PFSK-1 (cell line): ENCODE measurements around the gene SPECC1.

Experiments used
- FOXP2 ChIP-seq: optimal IDR thresholded peaks from 2 replicates; pipeline ENCODE3; 2011; ENCODE audit warnings: borderline replicate concordance, control low read depth, inconsistent platforms; ENCODE audit not compliant: insufficient read depth; ENCODE audit errors: extremely low read length, extremely low read depth
- POLR2AphosphoS5 ChIP-seq: IDR thresholded peaks from 2 replicates; pipeline ENCODE4 v1.6.1; 2012; ENCODE audit warnings: low read depth, mild to moderate bottlenecking, control low read depth, low read length, moderate library complexity
- SIN3A ChIP-seq: IDR thresholded peaks from 2 replicates; pipeline ENCODE4 v1.6.1; 2012; ENCODE audit warnings: mild to moderate bottlenecking, low read length, moderate library complexity, borderline replicate concordance; ENCODE audit not compliant: insufficient read depth
- TAF1 ChIP-seq: IDR thresholded peaks from 2 replicates; pipeline ENCODE4 v1.6.1; 2012; ENCODE audit warnings: low read length, control low read depth, borderline replicate concordance; ENCODE audit not compliant: insufficient read depth
- TF ChIP-seq, protein P1 (sequence below), 2 experiments: IDR thresholded peaks; 2 replicates each; pipeline versions ENCODE4 v1.6.1 to v1.8.0; 2011 to 2012; ENCODE audit warnings: low read depth in 2 of 2, low read length in 2 of 2, control low read depth in 1 of 2, inconsistent platforms in 1 of 2, mild to moderate bottlenecking in 1 of 2, moderate library complexity in 1 of 2; ENCODE audit not compliant: insufficient read depth in 1 of 2

Gene SPECC1

GRCh38 chr17:20270369-20270768 is 261.2 kb downstream of the SPECC1 start:
- TF ChIP-seq SIN3A (no peak), FOXP2 (no peak), POLR2AphosphoS5 (no peak), TAF1 (no peak)
- TF ChIP-seq, protein P1, sequence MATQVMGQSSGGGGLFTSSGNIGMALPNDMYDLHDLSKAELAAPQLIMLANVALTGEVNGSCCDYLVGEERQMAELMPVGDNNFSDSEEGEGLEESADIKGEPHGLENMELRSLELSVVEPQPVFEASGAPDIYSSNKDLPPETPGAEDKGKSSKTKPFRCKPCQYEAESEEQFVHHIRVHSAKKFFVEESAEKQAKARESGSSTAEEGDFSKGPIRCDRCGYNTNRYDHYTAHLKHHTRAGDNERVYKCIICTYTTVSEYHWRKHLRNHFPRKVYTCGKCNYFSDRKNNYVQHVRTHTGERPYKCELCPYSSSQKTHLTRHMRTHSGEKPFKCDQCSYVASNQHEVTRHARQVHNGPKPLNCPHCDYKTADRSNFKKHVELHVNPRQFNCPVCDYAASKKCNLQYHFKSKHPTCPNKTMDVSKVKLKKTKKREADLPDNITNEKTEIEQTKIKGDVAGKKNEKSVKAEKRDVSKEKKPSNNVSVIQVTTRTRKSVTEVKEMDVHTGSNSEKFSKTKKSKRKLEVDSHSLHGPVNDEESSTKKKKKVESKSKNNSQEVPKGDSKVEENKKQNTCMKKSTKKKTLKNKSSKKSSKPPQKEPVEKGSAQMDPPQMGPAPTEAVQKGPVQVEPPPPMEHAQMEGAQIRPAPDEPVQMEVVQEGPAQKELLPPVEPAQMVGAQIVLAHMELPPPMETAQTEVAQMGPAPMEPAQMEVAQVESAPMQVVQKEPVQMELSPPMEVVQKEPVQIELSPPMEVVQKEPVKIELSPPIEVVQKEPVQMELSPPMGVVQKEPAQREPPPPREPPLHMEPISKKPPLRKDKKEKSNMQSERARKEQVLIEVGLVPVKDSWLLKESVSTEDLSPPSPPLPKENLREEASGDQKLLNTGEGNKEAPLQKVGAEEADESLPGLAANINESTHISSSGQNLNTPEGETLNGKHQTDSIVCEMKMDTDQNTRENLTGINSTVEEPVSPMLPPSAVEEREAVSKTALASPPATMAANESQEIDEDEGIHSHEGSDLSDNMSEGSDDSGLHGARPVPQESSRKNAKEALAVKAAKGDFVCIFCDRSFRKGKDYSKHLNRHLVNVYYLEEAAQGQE (IDR thresholded peaks at IDR 0.05; ENCODE audit: insufficient read depth in 1 of 2, low read depth in 2 of 2, low read length in 2 of 2) = no peak

- no peak for TF ChIP-seq POLR2AphosphoS5
- TF ChIP-seq FOXP2 = no peak
- TF ChIP-seq, protein P1 (IDR thresholded peaks at IDR 0.05; ENCODE audit: insufficient read depth in 1 of 2, low read depth in 2 of 2, low read length in 2 of 2) = no peak
- no peak for TF ChIP-seq SIN3A
- no peak for TF ChIP-seq TAF1
Measured at GRCh38 chr17:20271011-20271610, 262.0 kb downstream of the SPECC1 start.

GRCh38 chr17:20273741-20274500 is 264.8 kb downstream of the SPECC1 start:
- no peak for TF ChIP-seq POLR2AphosphoS5

DNA sequence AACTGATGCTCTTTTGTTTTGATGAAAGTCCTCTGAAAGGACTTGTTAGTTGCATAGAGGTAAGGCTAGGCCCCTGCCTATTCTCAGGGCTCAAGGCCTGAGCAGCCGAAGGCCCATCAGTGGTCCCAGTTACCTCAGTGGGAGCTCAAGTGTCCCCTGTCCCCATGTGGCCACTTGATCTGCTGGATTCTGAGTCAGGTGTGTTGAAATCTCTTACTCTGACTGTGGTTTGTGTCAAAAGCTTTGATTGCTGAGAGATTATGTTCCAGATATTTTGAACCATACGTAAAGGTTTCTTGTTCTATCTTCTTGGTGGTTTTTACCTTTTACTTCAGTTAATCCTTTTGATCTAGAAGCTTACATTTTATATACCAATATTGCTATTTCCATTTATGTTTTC is 266.5 kb downstream of the SPECC1 start:
- TF ChIP-seq, protein P1 (IDR thresholded peaks at IDR 0.05; ENCODE audit: insufficient read depth in 1 of 2, low read depth in 2 of 2, low read length in 2 of 2) = no peak
- TF ChIP-seq TAF1 (no peak), SIN3A (no peak), POLR2AphosphoS5 (no peak), FOXP2 (no peak)

DNA sequence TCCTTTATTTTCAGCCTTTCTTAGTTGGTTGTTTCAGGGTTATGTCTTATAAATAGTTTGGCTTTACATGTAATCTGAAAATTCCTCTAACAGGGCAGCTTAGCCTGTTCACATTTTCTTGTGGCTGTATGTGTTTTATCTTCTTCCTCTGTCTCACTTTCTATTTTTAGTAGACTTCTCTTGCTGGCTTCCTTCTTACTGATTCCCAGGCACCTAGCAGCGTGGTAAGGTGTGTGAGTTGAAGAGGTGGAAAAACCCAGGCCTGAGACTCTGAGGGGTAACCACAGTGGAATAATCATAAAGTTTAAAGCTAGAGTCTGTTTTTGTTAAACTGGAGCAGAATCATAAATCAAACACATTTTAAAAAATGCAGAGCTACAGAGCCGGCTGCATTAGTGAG is 267.3 kb downstream of the SPECC1 start:
- TF ChIP-seq TAF1 = no peak
- no peak for TF ChIP-seq FOXP2
- no peak for TF ChIP-seq SIN3A
- TF ChIP-seq, protein P1 (IDR thresholded peaks at IDR 0.05; ENCODE audit: insufficient read depth in 1 of 2, low read depth in 2 of 2, low read length in 2 of 2) = no peak
- no peak for TF ChIP-seq POLR2AphosphoS5
